Glutamatergic neuron (in vitro differentiated cells): ENCODE data around the gene OTUB2. TPM values are rescaled to one million over a fixed set of nuclear protein-coding genes. Genes with fewer than 3 reads are reported as not detected.

Experiments
- DNase-seq: peaks from one replicate; pipeline ENCODE4 v3.0.0; 2022
- H3K27ac Mint-ChIP-seq: one replicate; pipeline ENCODE4 v1.8.0; 2020; ENCODE audit warnings: mild to moderate bottlenecking, mixed read lengths, inconsistent platforms; ENCODE audit not compliant: unreplicated experiment
- H3K27me3 Mint-ChIP-seq: one replicate; pipeline ENCODE4 v1.8.0; 2020; ENCODE audit warnings: mild to moderate bottlenecking, moderate library complexity, mixed read lengths, inconsistent platforms; ENCODE audit not compliant: unreplicated experiment
- H3K36me3 Mint-ChIP-seq: one replicate; pipeline ENCODE4 v1.8.0; 2020; ENCODE audit warnings: mild to moderate bottlenecking, mixed read lengths, inconsistent platforms; ENCODE audit not compliant: unreplicated experiment
- H3K4me1 Mint-ChIP-seq: one replicate; pipeline ENCODE4 v1.8.0; 2020; ENCODE audit warnings: mild to moderate bottlenecking, low read depth, mixed read lengths, inconsistent platforms; ENCODE audit not compliant: unreplicated experiment
- H3K4me3 Mint-ChIP-seq: one replicate; pipeline ENCODE4 v1.8.0; 2020; ENCODE audit warnings: mild to moderate bottlenecking, mixed read lengths, inconsistent platforms; ENCODE audit not compliant: unreplicated experiment
- H3K9me3 Mint-ChIP-seq: one replicate; pipeline ENCODE4 v1.8.0; 2020; ENCODE audit warnings: mild to moderate bottlenecking, moderate library complexity, mixed read lengths, inconsistent platforms; ENCODE audit not compliant: unreplicated experiment
- CTCF ChIP-seq: fragments of 200-600 bp; sonication (generic); IDR thresholded peaks from one replicate; pipeline ENCODE4 v1.5.0; 2021; ENCODE audit not compliant: partially characterized antibody, unreplicated experiment
- total RNA-seq: library from RNA; stranded (reverse); fragmentation: NEBNext Ultra II Directional; extraction: Animal tissue kit (Norgen Biotek cat#: 25700); gene quantifications from one replicate; pipeline ENCODE4 v1.2.1, GENCODE V29; 2021; ENCODE audit not compliant: unreplicated experiment

OTUB2 gene
- total RNA-seq, 1 donor from 2014 or later: 5.5 TPM

DNA sequence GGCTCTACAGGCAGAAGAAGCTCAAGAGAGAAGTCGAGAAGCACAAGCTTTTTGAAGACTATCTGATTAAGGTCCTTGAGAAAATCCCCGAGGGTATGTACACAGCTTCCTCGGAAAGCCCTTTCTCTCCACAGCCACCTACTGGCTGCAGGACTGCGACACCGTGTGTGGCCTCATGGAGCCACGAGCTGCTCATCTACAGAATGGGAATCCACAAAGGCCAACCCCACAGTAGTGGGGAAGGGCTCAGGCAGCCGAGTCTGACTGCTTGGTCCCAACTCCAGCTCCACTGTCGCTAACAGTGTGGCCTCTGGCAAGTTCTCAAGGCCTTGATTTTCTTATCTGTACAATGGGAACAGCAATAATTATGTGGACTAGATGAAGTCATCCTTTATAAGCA is 26.6 kb upstream of the OTUB2 start:
- H3K9me3 Mint-ChIP-seq: peaks cover 8% of the 10 kb centered on the region
- TF ChIP-seq CTCF: no peak
- peaks cover 15% of the 10 kb centered on the region for H3K4me1 Mint-ChIP-seq
- no peak overlapping the region for H3K27ac Mint-ChIP-seq
- no peak overlapping the region for H3K4me3 Mint-ChIP-seq
- H3K36me3 Mint-ChIP-seq: no peaks in the 10 kb centered on the region
- no peak for DNase-seq
- H3K27me3 Mint-ChIP-seq: peaks cover 14% of the 10 kb centered on the region

DNA sequence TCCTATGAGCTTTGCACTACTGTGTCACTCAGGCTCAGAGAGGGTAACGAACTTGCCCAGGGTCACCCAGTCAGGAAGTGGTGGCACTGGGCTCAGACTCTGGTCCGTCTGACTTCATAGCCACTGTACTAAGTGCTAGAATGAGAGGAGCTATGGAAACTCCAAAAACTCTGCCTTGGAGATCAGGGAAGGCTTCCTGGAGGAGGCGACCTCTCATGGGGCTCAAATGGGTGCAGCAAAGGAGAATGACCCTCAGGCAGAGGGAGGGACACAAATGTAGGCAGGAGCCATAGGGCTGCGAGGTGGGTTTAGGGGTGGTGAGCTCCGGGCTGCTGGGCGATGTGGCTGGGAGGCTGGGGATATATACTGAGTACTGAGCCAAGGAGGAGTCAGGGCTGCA is 25.9 kb upstream of the OTUB2 start:
- no peak for TF ChIP-seq CTCF
- Mint-ChIP-seq H3K9me3 (peaks cover 10% of the 10 kb centered on the region), H3K27ac (no peak overlapping the region), H3K4me1 (peaks cover 17% of the 10 kb centered on the region), H3K27me3 (peaks cover 14% of the 10 kb centered on the region), H3K36me3 (no peaks in the 10 kb centered on the region), H3K4me3 (no peak overlapping the region)
- DNase-seq: no peak

DNA sequence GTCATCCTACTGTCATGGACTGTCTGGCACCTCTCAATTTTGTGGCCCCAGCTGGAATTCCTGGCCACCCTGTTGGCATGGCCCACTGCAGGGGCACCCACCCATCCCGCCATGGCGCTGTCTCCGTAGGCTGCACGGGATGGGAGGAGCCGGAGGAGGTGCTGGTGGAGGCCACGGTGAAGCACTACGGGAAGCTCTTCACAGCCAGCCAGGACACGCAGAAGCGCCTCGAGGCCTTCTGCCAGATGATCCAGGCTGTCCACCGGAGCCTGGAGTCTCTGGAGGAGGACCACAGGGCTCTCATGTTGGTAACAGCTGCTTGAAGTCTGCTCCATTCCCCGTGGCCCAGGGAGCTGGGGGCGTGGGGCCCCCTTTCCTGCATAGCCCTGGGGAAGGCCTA is 25.1 kb upstream of the OTUB2 start:
- peaks cover 18% of the 10 kb centered on the region for H3K4me1 Mint-ChIP-seq
- TF ChIP-seq CTCF: no peak
- no peak overlapping the region for H3K4me3 Mint-ChIP-seq
- H3K36me3 Mint-ChIP-seq: no peaks in the 10 kb centered on the region
- peak; percentile 59 for DNase-seq
- H3K27me3 Mint-ChIP-seq: peaks cover 9% of the 10 kb centered on the region
- H3K9me3 Mint-ChIP-seq: peaks cover 11% of the 10 kb centered on the region
- peak overlapping the region; percentile 87 for H3K27ac Mint-ChIP-seq

DNA sequence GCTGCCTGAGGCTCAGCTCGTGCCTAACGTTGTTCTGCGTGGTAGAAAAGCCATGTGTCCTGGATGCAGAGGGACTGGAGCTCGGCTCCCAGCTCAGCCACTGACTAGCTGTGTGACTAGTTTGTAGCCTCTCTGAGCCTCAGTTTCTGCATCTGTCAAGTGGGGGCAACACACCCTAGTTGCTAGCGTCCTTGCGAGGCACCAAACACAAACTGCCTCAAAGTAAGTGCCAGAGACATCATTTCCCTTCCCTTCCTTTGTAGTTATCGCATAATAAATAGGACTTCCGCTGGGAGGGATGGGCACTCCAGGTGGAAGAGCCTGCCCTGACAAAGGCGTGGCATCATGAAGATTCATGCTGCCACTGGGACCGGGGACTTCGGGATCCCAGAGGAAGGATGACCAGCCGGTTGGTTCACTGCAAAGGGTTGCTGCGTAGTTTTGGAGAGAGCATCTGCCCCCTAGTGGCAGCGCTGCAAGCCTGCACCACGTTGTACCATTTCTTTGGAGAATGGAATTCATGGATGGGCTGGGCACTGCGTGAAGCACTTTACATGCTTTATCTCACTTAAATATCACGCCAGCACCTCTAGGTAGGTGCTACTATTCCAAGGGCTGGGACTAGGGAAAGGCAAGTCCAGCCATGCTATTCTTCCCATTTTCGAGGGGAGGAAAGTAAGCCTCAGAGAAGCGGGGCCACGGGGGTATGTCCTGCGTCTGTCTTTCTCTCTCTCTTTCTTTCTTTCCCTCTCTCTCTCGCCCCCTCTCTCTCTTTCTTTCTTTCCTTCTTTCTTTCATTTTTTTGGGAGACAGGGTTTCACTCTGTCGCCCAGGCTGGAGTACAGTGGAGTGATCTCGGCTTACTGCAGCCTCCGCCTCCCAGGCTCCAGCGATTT is 24.4 kb upstream of the OTUB2 start:
- H3K27me3 Mint-ChIP-seq: peaks cover 9% of the 10 kb centered on the region
- DNase-seq: peak; percentile 73
- peak overlapping the region; percentile 1 for H3K4me3 Mint-ChIP-seq
- H3K27ac Mint-ChIP-seq: peak overlapping the region; percentile 87
- TF ChIP-seq CTCF: peak; percentile 95
- H3K4me1 Mint-ChIP-seq: peaks cover 18% of the 10 kb centered on the region
- no peaks in the 10 kb centered on the region for H3K36me3 Mint-ChIP-seq
- peaks cover 11% of the 10 kb centered on the region for H3K9me3 Mint-ChIP-seq

DNA sequence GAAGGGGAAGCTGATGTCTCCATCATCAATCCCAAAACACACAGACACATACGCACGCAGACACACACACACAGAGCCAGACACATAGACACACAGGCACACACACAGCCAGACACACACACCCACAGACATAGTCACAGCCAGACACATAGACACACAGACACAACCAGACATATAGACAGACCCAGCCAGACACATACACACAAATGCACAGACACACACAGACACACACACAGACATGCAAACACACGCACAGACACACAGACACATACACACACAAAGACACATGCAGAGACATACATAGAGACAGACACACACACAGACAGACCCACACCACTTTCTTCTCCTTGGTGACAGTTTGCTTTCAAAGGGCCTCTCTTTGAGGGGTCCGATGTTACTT is 22.7 kb upstream of the OTUB2 start:
- Mint-ChIP-seq H3K4me3 (no peak overlapping the region), H3K4me1 (peaks cover 12% of the 10 kb centered on the region), H3K9me3 (peaks cover 11% of the 10 kb centered on the region), H3K27ac (no peak overlapping the region), H3K27me3 (peaks cover 10% of the 10 kb centered on the region), H3K36me3 (no peaks in the 10 kb centered on the region)
- TF ChIP-seq CTCF: no peak
- no peak for DNase-seq
